ENCODE measurements around the gene GOSR1.
"Not testable (repeated sequence)": the region's sequence is repeated elsewhere in the genome, so short reads cannot be mapped to it uniquely, and the experiment has no call there.

The GOSR1 gene

GRCh38 chr17:30528701-30529100, 51.5 kb downstream of the GOSR1 start:
- H3K36me3 ChIP-seq (ENCODE audit: insufficient read depth, low read depth, low read length), result peaks cover 12% of the 10 kb centered on the region; the same call in 1 of the 2 replicates
- not testable (repeated sequence) for H3K4me3 ChIP-seq (ENCODE audit: low read length)

GRCh38 chr17:30530346-30531025, 53.3 kb downstream of the GOSR1 start:
- H3K9me3 ChIP-seq (ENCODE audit: insufficient read depth, low read depth, low read length), result no peaks in the 10 kb centered on the region; the same call in 1 of the 2 replicates
- H3K27me3 ChIP-seq (ENCODE audit: insufficient read depth, low read length), result no peaks in the 10 kb centered on the region
- H3K4me3 ChIP-seq (ENCODE audit: low read length), result no peak overlapping the region
- H3K27ac ChIP-seq (ENCODE audit: low read length), result no peak overlapping the region
- H3K36me3 ChIP-seq (ENCODE audit: insufficient read depth, low read depth, low read length), result no peaks in the 10 kb centered on the region
- H3K9ac ChIP-seq (ENCODE audit: low read depth, low read length), result no peak overlapping the region
- no peaks in the 10 kb centered on the region for H3K4me1 ChIP-seq (ENCODE audit: insufficient read depth, low read length)

More at GRCh38 chr17:30528701-30529100, 51.5 kb downstream of the GOSR1 start:
- not testable (repeated sequence) for H3K4me1 ChIP-seq (ENCODE audit: insufficient read depth, low read length); H3K27ac ChIP-seq (ENCODE audit: low read length); H3K9ac ChIP-seq (ENCODE audit: low read depth, low read length); H3K9me3 ChIP-seq (ENCODE audit: insufficient read depth, low read depth, low read length); H3K27me3 ChIP-seq (ENCODE audit: insufficient read depth, low read length)

- Histone ChIP-seq H3K9ac (ENCODE audit: low read depth, low read length) (no peak overlapping the region), H3K4me1 (ENCODE audit: insufficient read depth, low read length) (no peaks in the 10 kb centered on the region), H3K27me3 (ENCODE audit: insufficient read depth, low read length) (no peaks in the 10 kb centered on the region), H3K9me3 (ENCODE audit: insufficient read depth, low read depth, low read length) (no peaks in the 10 kb centered on the region), H3K36me3 (ENCODE audit: insufficient read depth, low read depth, low read length) (no peaks in the 10 kb centered on the region), H3K4me3 (ENCODE audit: low read length) (no peak overlapping the region), H3K27ac (ENCODE audit: low read length) (no peak overlapping the region)
Measured at GRCh38 chr17:30532871-30533270, 55.7 kb downstream of the GOSR1 start.

GRCh38 chr17:30534298-30534697, 57.1 kb downstream of the GOSR1 start:
- no peaks in the 10 kb centered on the region for H3K4me1 ChIP-seq (ENCODE audit: insufficient read depth, low read length)
- no peak overlapping the region for H3K4me3 ChIP-seq (ENCODE audit: low read length)
- H3K36me3 ChIP-seq (ENCODE audit: insufficient read depth, low read depth, low read length), result no peaks in the 10 kb centered on the region
- H3K9ac ChIP-seq (ENCODE audit: low read depth, low read length), result no peak overlapping the region
- no peak overlapping the region for H3K27ac ChIP-seq (ENCODE audit: low read length)
- H3K9me3 ChIP-seq (ENCODE audit: insufficient read depth, low read depth, low read length), result no peaks in the 10 kb centered on the region
- no peaks in the 10 kb centered on the region for H3K27me3 ChIP-seq (ENCODE audit: insufficient read depth, low read length)

GRCh38 chr17:30534938-30535921, 58.0 kb downstream of the GOSR1 start:
- H3K9me3 ChIP-seq (ENCODE audit: insufficient read depth, low read depth, low read length), result no peaks in the 10 kb centered on the region
- H3K4me1 ChIP-seq (ENCODE audit: insufficient read depth, low read length), result no peaks in the 10 kb centered on the region
- no peaks in the 10 kb centered on the region for H3K36me3 ChIP-seq (ENCODE audit: insufficient read depth, low read depth, low read length)
- no peak overlapping the region for H3K9ac ChIP-seq (ENCODE audit: low read depth, low read length)
- no peak overlapping the region for H3K27ac ChIP-seq (ENCODE audit: low read length)
- no peak overlapping the region for H3K4me3 ChIP-seq (ENCODE audit: low read length)
- no peaks in the 10 kb centered on the region for H3K27me3 ChIP-seq (ENCODE audit: insufficient read depth, low read length)

- H3K27me3 ChIP-seq (ENCODE audit: insufficient read depth, low read length); H3K9me3 ChIP-seq (ENCODE audit: insufficient read depth, low read depth, low read length); H3K36me3 ChIP-seq (ENCODE audit: insufficient read depth, low read depth, low read length); H3K9ac ChIP-seq (ENCODE audit: low read depth, low read length); H3K4me1 ChIP-seq (ENCODE audit: insufficient read depth, low read length); H3K4me3 ChIP-seq (ENCODE audit: low read length); H3K27ac ChIP-seq (ENCODE audit: low read length): not testable (repeated sequence)
Measured at GRCh38 chr17:30536846-30537245, 59.6 kb downstream of the GOSR1 start.

GRCh38 chr17:30537667-30538066, 60.5 kb downstream of the GOSR1 start:
- not testable (repeated sequence) for H3K4me1 ChIP-seq (ENCODE audit: insufficient read depth, low read length); H3K36me3 ChIP-seq (ENCODE audit: insufficient read depth, low read depth, low read length); H3K27me3 ChIP-seq (ENCODE audit: insufficient read depth, low read length); H3K9ac ChIP-seq (ENCODE audit: low read depth, low read length); H3K4me3 ChIP-seq (ENCODE audit: low read length); H3K27ac ChIP-seq (ENCODE audit: low read length); H3K9me3 ChIP-seq (ENCODE audit: insufficient read depth, low read depth, low read length)

GRCh38 chr17:30541802-30542201, 64.6 kb downstream of the GOSR1 start:
- H3K4me1 ChIP-seq (ENCODE audit: insufficient read depth, low read length), result no peaks in the 10 kb centered on the region
- no peaks in the 10 kb centered on the region for H3K27me3 ChIP-seq (ENCODE audit: insufficient read depth, low read length)
- no peak overlapping the region for H3K9ac ChIP-seq (ENCODE audit: low read depth, low read length)
- H3K36me3 ChIP-seq (ENCODE audit: insufficient read depth, low read depth, low read length), result no peaks in the 10 kb centered on the region
- H3K4me3 ChIP-seq (ENCODE audit: low read length), result no peak overlapping the region
- no peaks in the 10 kb centered on the region for H3K9me3 ChIP-seq (ENCODE audit: insufficient read depth, low read depth, low read length)
- no peak overlapping the region for H3K27ac ChIP-seq (ENCODE audit: low read length)

- H3K4me1 ChIP-seq (ENCODE audit: insufficient read depth, low read length), result no peaks in the 10 kb centered on the region
- no peaks in the 10 kb centered on the region for H3K9me3 ChIP-seq (ENCODE audit: insufficient read depth, low read depth, low read length)
- no peaks in the 10 kb centered on the region for H3K36me3 ChIP-seq (ENCODE audit: insufficient read depth, low read depth, low read length)
- no peak overlapping the region for H3K4me3 ChIP-seq (ENCODE audit: low read length)
- H3K27ac ChIP-seq (ENCODE audit: low read length), result no peak overlapping the region
- no peak overlapping the region for H3K9ac ChIP-seq (ENCODE audit: low read depth, low read length)
- H3K27me3 ChIP-seq (ENCODE audit: insufficient read depth, low read length), result no peaks in the 10 kb centered on the region
Measured at GRCh38 chr17:30543456-30543855, 66.2 kb downstream of the GOSR1 start.

GRCh38 chr17:30545024-30545423, 67.8 kb downstream of the GOSR1 start:
- no peaks in the 10 kb centered on the region for H3K27me3 ChIP-seq (ENCODE audit: insufficient read depth, low read length)
- H3K4me3 ChIP-seq (ENCODE audit: low read length), result no peak overlapping the region
- H3K27ac ChIP-seq (ENCODE audit: low read length), result no peak overlapping the region
- no peaks in the 10 kb centered on the region for H3K36me3 ChIP-seq (ENCODE audit: insufficient read depth, low read depth, low read length)
- no peaks in the 10 kb centered on the region for H3K4me1 ChIP-seq (ENCODE audit: insufficient read depth, low read length)
- no peaks in the 10 kb centered on the region for H3K9me3 ChIP-seq (ENCODE audit: insufficient read depth, low read depth, low read length)
- H3K9ac ChIP-seq (ENCODE audit: low read depth, low read length), result no peak overlapping the region

GRCh38 chr17:30547778-30548573, 70.8 kb downstream of the GOSR1 start:
- no peaks in the 10 kb centered on the region for H3K27me3 ChIP-seq (ENCODE audit: insufficient read depth, low read length)
- no peak overlapping the region for H3K9ac ChIP-seq (ENCODE audit: low read depth, low read length)
- H3K9me3 ChIP-seq (ENCODE audit: insufficient read depth, low read depth, low read length), result no peaks in the 10 kb centered on the region
- H3K36me3 ChIP-seq (ENCODE audit: insufficient read depth, low read depth, low read length), result no peaks in the 10 kb centered on the region
- no peak overlapping the region for H3K27ac ChIP-seq (ENCODE audit: low read length)
- no peak overlapping the region for H3K4me3 ChIP-seq (ENCODE audit: low read length)
- H3K4me1 ChIP-seq (ENCODE audit: insufficient read depth, low read length), result no peaks in the 10 kb centered on the region
